Measurements from ENCODE around the gene EZR. TPM values are rescaled to one million over a fixed set of nuclear protein-coding genes. Genes with fewer than 3 reads are reported as not detected.

Gene EZR
- total RNA-seq, 2 donors from 2014 or later = 257 to 424 TPM

DNA sequence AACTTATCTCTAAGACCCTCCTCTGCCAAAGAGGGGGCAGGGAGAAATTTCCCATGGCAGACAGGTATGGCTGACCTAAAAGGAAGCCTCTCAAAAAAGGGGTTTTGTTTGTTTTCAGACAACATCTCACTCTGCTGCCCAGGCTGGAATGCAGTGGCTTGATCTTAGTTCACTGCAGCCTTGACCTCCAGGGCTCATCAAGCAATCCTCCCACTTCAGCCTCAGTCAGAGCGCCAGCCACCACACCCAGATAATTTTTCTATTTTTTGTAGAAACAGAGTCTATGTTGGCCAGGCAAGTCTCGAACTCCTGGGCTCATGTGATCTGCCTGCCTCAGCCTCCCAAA is 3.8 kb downstream of the EZR start:
- no peak for TF ChIP-seq CTCF (IDR thresholded peaks at IDR 0.05)
- Histone ChIP-seq H3K27ac (no peak overlapping the region), H3K4me3 (peak overlapping the region; percentile 77), H3K4me1 (peaks cover 4% of the 10 kb centered on the region), H3K9ac (ENCODE audit: low read depth in 2 of 2, low read length in 2 of 2) (peak overlapping the region in 1 of 2 donors; percentile 60), H3K27me3 (no peaks in the 10 kb centered on the region), H3K9me3 (no peaks in the 10 kb centered on the region), H3K36me3 (no peaks in the 10 kb centered on the region)
- intact Hi-C loops (cut with DNase I) = loop anchor here (10.0 kb wide), 1 partner anchor 111 kb away; no protein-coding TSS in a partner anchor
- DNase-seq = no peak

- H3K4me3 ChIP-seq = no peak overlapping the region
- H3K36me3 ChIP-seq = no peaks in the 10 kb centered on the region
- no peak for DNase-seq
- H3K9ac ChIP-seq (ENCODE audit: low read depth in 2 of 2, low read length in 2 of 2) = no peak overlapping the region
- intact Hi-C loops (cut with DNase I) = loop anchor here (2.0 to 10.0 kb wide), 2 partner anchors 42 to 108 kb away; no protein-coding TSS in a partner anchor
- H3K27me3 ChIP-seq = no peaks in the 10 kb centered on the region
- TF ChIP-seq CTCF (IDR thresholded peaks at IDR 0.05) = no peak
- H3K4me1 ChIP-seq = peaks cover 11% of the 10 kb centered on the region
- H3K27ac ChIP-seq = no peak overlapping the region
- no peaks in the 10 kb centered on the region for H3K9me3 ChIP-seq
These were observed 6.1 kb downstream of the EZR start for GRCh38 chr6:158813032-158813431.

DNA sequence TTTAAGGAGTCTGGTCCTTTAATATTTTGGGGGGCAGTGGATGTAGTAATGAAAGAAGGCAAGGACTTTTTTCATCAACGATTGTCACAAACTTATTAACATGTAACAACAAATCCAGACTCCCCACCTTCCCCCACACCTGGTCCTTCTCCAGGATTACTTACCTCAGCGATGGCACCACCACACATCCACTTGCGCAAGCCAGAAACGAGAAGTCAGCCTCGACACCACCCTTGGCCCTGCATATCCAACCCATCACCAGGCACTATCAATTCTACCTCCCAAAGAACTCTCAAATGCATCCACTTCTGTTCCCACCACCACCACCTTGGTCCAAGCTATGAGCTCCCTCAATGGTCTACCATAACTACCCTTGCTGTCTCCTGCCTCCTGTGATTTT is 6.6 kb downstream of the EZR start:
- TF ChIP-seq CTCF (IDR thresholded peaks at IDR 0.05) = no peak
- intact Hi-C loops (cut with DNase I) = loop anchor here (2.0 to 10.0 kb wide), 2 partner anchors 42 to 108 kb away; no protein-coding TSS in a partner anchor
- H3K9me3 ChIP-seq = no peaks in the 10 kb centered on the region
- H3K36me3 ChIP-seq = no peaks in the 10 kb centered on the region
- DNase-seq = no peak
- H3K27ac ChIP-seq = no peak overlapping the region
- H3K9ac ChIP-seq (ENCODE audit: low read depth in 2 of 2, low read length in 2 of 2) = no peak overlapping the region
- no peak overlapping the region for H3K4me3 ChIP-seq
- no peaks in the 10 kb centered on the region for H3K27me3 ChIP-seq
- H3K4me1 ChIP-seq = peaks cover 11% of the 10 kb centered on the region

DNA sequence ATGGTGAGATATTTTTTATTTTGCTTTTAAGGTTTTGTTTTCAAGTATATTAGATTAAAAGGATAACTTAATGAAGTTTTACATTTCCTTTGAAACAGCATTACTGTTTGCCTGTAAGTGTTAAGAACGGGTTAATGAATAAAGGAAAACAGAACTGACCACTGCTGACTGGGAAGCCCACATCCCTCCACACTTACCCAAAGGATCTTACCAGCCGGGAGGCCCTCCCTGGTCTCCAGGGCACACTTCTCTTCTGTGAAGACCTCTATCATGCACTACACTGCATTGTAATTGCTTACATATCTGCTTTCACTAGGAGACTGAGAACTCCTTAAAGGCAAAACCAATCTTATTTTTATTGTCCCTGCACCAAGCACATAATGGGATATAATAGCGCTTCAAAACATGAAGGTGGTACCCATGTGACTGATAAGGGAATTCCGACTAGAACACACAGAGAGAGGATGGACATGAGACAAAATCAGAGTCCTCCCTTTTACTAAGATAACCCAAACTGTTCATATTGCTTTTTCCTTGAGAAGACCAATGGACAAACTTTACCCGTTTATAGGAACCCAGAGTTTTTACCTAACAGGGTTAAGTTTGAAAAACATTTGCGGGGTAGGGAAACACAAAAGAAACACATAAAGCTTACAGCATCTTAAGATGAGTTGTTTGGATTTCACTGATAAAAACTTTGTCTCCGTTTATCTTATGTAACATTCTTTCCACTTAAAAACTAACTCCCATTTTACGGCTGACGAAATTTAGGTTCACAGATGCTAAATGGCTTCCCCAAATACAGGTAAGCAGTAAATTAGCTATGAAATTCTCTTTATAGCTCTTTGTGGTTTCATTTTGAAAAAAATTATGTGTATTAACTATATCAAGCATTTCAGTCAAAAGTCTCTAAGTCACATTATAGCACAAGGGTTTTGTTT is 8.7 kb downstream of the EZR start:
- no peak for DNase-seq
- Histone ChIP-seq H3K9me3 (no peaks in the 10 kb centered on the region), H3K4me3 (no peak overlapping the region), H3K9ac (ENCODE audit: low read depth in 2 of 2, low read length in 2 of 2) (peak overlapping the region in 1 of 2 donors; percentile 64), H3K4me1 (peaks cover 20% of the 10 kb centered on the region), H3K36me3 (no peaks in the 10 kb centered on the region), H3K27me3 (no peaks in the 10 kb centered on the region), H3K27ac (no peak overlapping the region)
- intact Hi-C loops (cut with DNase I) = loop anchor here (10.0 kb wide), 1 partner anchor 106 kb away; no protein-coding TSS in a partner anchor
- TF ChIP-seq CTCF (IDR thresholded peaks at IDR 0.05) = no peak

DNA sequence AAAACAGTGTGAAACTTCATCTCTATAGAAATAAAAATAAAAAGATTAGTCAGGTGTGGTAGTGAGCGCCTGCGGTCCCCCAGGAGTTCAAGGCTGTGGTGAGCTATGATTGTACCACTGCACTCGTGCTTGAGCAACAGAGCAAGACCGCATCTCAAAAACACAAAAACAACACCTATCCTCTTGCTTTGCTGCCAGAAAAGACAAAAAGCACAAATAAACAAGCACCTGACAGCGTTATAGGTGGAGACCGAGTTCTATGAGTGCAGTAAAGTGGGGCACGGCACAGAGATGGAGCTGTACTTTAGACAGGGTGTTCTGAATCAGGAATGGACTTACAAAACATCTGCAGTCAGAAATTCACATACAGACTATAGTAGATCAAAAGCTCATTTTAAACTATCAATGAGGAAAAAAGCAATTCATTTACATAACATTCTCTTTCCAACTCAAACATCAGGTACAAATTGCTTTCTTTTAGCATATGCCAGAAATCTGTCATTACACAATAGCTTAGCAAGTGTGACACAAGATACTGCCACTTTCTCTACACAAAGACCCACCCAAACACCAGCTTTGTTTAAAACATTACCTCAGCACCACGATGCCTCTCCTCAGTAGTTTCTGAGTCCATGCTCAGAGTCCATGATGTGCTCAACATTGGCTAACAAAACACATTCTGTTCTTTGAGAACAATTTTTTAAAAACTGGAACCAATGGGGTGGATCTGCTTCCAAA is 10.1 kb downstream of the EZR start:
- intact Hi-C loops (cut with DNase I) = no loop called here
- H3K4me1 ChIP-seq = peaks cover 20% of the 10 kb centered on the region
- DNase-seq = no peak
- no peaks in the 10 kb centered on the region for H3K9me3 ChIP-seq
- no peak overlapping the region for H3K4me3 ChIP-seq
- H3K27me3 ChIP-seq = no peaks in the 10 kb centered on the region
- no peaks in the 10 kb centered on the region for H3K36me3 ChIP-seq
- H3K9ac ChIP-seq (ENCODE audit: low read depth in 2 of 2, low read length in 2 of 2) = peak overlapping the region in 1 of 2 donors; percentile 64
- no peak for TF ChIP-seq CTCF (IDR thresholded peaks at IDR 0.05)
- H3K27ac ChIP-seq = no peak overlapping the region

All from colonic mucosa (tissue), 4 donors.